Cardiac muscle cell (in vitro differentiated cells and primary cell): ENCODE measurements around the gene NEXMIF. TPM values are rescaled to one million over a fixed set of nuclear protein-coding genes. Genes with fewer than 3 reads are reported as not detected.

ENCODE experiments used
- DNase-seq, 2 donors: peaks; one replicate each; pipeline versions ENCODE4 v3.0.0 to v3.0.0-alpha.2; 2010 to 2017; ENCODE audit warnings: low read depth in 1 of 2, low spot score in 1 of 2
- H3K27ac ChIP-seq: fragments of 200-600 bp; sonication (generic); 2 replicates; pipeline ENCODE4 v1.5.1; 2016
- H3K27me3 ChIP-seq: fragments of 200-600 bp; sonication (generic); 2 replicates; pipeline ENCODE4 v1.6.0; 2016; ENCODE audit warnings: control low read depth
- H3K36me3 ChIP-seq: fragments of 200-600 bp; sonication (generic); 2 replicates; pipeline ENCODE4 v1.5.1; 2016; ENCODE audit warnings: control low read depth
- H3K4me1 ChIP-seq: fragments of 200-600 bp; sonication (generic); 2 replicates; pipeline ENCODE4 v1.8.1; 2017; ENCODE audit warnings: low read depth, mild to moderate bottlenecking, mixed run types
- H3K4me3 ChIP-seq: fragments of 200-600 bp; sonication (generic); 2 replicates; pipeline ENCODE4 v1.5.1; 2016; ENCODE audit warnings: mild to moderate bottlenecking
- H3K9me3 ChIP-seq: fragments of 200-600 bp; sonication (generic); 2 replicates; pipeline ENCODE4 v1.5.1; 2017; ENCODE audit warnings: low read depth, mild to moderate bottlenecking, control low read depth
- polyA plus RNA-seq: library from polyadenylated mRNA; unstranded; fragments of >200 nt; fragmentation: Nextera tagmentation; extraction: Ambion mirVana; gene quantifications from 2 replicates; pipeline ENCODE4 v1.2.1, GENCODE V29; 2016
- total RNA-seq: library from RNA; depleted of rRNA; stranded (reverse); fragments of >200 nt; gene quantifications from 2 replicates; pipeline ENCODE4 v1.2.3, GENCODE V29; 2016
- TF ChIP-seq, protein P1 (sequence below): IDR thresholded peaks from 2 replicates; pipeline ENCODE4 v1.5.1; 2012; ENCODE audit warnings: low read depth, mild to moderate bottlenecking, low read length

NEXMIF gene
- total and polyA plus RNA-seq, 2 experiments from 2014 or later, result 1.0 TPM; not detected in 1

DNA sequence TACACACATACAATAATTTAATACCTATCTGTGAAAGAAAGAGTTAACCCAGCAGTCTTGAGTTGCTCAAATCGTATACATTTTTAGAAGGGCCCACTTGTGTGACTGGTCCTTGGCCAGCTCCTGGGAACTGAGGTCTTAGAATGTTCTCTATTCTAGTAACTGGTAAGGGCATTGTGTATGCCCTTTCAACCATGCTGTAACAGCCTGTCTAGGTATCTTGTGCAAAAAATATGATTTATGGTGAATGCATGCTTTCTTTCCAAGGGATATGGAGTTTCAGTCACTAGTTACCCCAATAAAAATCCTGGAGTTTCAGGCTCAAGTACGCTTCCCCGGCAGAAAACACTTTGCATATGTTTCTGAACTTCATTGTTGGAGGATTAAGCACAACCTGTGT lies 140.6 kb downstream of the NEXMIF start:
- no peak for DNase-seq
- Histone ChIP-seq H3K9me3 (no peaks in the 10 kb centered on the region), H3K27me3 (no peaks in the 10 kb centered on the region), H3K4me3 (no peak overlapping the region), H3K27ac (no peak overlapping the region), H3K36me3 (no peaks in the 10 kb centered on the region), H3K4me1 (no peaks in the 10 kb centered on the region)
- TF ChIP-seq, protein P1, sequence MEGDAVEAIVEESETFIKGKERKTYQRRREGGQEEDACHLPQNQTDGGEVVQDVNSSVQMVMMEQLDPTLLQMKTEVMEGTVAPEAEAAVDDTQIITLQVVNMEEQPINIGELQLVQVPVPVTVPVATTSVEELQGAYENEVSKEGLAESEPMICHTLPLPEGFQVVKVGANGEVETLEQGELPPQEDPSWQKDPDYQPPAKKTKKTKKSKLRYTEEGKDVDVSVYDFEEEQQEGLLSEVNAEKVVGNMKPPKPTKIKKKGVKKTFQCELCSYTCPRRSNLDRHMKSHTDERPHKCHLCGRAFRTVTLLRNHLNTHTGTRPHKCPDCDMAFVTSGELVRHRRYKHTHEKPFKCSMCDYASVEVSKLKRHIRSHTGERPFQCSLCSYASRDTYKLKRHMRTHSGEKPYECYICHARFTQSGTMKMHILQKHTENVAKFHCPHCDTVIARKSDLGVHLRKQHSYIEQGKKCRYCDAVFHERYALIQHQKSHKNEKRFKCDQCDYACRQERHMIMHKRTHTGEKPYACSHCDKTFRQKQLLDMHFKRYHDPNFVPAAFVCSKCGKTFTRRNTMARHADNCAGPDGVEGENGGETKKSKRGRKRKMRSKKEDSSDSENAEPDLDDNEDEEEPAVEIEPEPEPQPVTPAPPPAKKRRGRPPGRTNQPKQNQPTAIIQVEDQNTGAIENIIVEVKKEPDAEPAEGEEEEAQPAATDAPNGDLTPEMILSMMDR, result no peak

- TF ChIP-seq, protein P1, result no peak
- H3K9me3 ChIP-seq, result no peaks in the 10 kb centered on the region
Measured at GRCh38 chrX:74781507-74782034, 143.7 kb downstream of the NEXMIF start.

DNA sequence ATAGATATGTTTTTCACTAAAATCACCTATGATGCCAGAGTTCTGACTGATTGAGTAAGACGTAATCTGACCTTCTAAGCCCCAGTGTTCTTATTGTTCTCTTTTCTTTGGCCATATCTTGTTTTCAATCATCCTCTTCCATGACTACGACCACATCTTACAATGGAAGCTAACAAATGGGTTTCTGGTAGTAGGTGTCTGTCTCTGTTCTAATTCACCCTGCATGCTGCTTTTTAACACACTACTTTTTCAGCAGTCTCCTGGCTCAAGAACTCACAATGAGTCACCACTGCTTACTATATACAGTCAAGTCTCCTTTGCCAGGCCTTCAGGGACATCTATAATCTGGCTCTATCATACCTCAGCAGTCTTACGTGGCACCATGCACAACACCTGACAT lies 146.1 kb downstream of the NEXMIF start:
- H3K4me3 ChIP-seq, result no peak overlapping the region
- H3K36me3 ChIP-seq, result no peaks in the 10 kb centered on the region
- DNase-seq, result no peak
- no peaks in the 10 kb centered on the region for H3K9me3 ChIP-seq
- no peaks in the 10 kb centered on the region for H3K27me3 ChIP-seq
- no peak overlapping the region for H3K27ac ChIP-seq
- H3K4me1 ChIP-seq, result no peaks in the 10 kb centered on the region
- TF ChIP-seq, protein P1, result no peak

More at GRCh38 chrX:74781507-74782034, 143.7 kb downstream of the NEXMIF start:
- Histone ChIP-seq H3K27ac (no peak overlapping the region), H3K4me1 (no peaks in the 10 kb centered on the region), H3K36me3 (no peaks in the 10 kb centered on the region), H3K4me3 (no peak overlapping the region), H3K27me3 (no peaks in the 10 kb centered on the region)
- DNase-seq, result no peak

- H3K27me3 ChIP-seq, result no peaks in the 10 kb centered on the region
- TF ChIP-seq, protein P1, result no peak
- no peak for DNase-seq
- no peaks in the 10 kb centered on the region for H3K4me1 ChIP-seq
- no peak overlapping the region for H3K4me3 ChIP-seq
- H3K27ac ChIP-seq, result no peak overlapping the region
- no peaks in the 10 kb centered on the region for H3K9me3 ChIP-seq
- no peaks in the 10 kb centered on the region for H3K36me3 ChIP-seq
Measured at GRCh38 chrX:74774988-74775387, 150.3 kb downstream of the NEXMIF start.

DNA sequence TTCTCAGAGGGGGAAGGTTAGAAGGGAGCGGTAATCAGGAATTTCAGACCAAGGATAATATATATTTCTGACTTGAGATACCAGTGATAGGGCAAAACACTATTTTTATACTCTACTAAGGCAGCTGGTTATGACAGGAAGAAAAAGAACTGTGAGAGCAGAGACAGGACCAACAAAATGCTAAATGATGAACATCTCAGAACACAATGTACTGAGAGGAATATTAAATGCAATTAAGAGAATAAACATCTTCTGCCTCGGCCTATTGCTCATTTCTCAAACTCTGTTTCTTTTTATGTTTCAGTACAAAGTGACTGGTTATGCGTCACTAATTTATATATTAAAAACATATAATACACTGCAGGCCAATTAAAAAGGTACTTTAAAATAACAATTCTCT lies 188.8 kb downstream of the NEXMIF start:
- no peak for DNase-seq
- TF ChIP-seq, protein P1, result no peak
- no peaks in the 10 kb centered on the region for H3K4me1 ChIP-seq
- H3K9me3 ChIP-seq, result no peaks in the 10 kb centered on the region
- H3K4me3 ChIP-seq, result no peak overlapping the region
- no peaks in the 10 kb centered on the region for H3K27me3 ChIP-seq
- H3K27ac ChIP-seq, result no peak overlapping the region
- H3K36me3 ChIP-seq, result no peaks in the 10 kb centered on the region
